Activated effector memory CD4-positive, alpha-beta T cell treated with Interleukin-2 at 50 U/mL for 16 hours (primary cell): Measurements from ENCODE around the gene SSH2.
"Not testable (repeated sequence)": the region's sequence is repeated elsewhere in the genome, so short reads cannot be mapped to it uniquely, and the experiment has no call there.

Experiments used
- DNase-seq: peaks from one replicate; pipeline ENCODE4 v3.0.0-alpha.2; 2020

Gene SSH2

GRCh38 chr17:29652976-29653375 lies 277.1 kb downstream of the SSH2 start:
- no peak for DNase-seq

GRCh38 chr17:29651913-29652312 lies 278.1 kb downstream of the SSH2 start:
- not testable (repeated sequence) for DNase-seq

- DNase-seq, result no peak
These were observed 279.6 kb downstream of the SSH2 start for GRCh38 chr17:29650396-29650795.

GRCh38 chr17:29649359-29649758 lies 280.7 kb downstream of the SSH2 start:
- DNase-seq, result no peak

GRCh38 chr17:29648005-29648404 lies 282.0 kb downstream of the SSH2 start:
- no peak for DNase-seq

GRCh38 chr17:29645515-29646051 lies 284.4 kb downstream of the SSH2 start:
- no peak for DNase-seq

- no peak for DNase-seq
These were observed 286.2 kb downstream of the SSH2 start for GRCh38 chr17:29643817-29644160.

- no peak for DNase-seq
These were observed 287.8 kb downstream of the SSH2 start for GRCh38 chr17:29642171-29642611.

GRCh38 chr17:29640981-29641642 lies 288.9 kb downstream of the SSH2 start:
- no peak for DNase-seq

- no peak for DNase-seq
These were observed 289.6 kb downstream of the SSH2 start for GRCh38 chr17:29640413-29640812.

GRCh38 chr17:29633886-29634285 lies 296.1 kb downstream of the SSH2 start:
- no peak for DNase-seq

- no peak for DNase-seq
These were observed 299.3 kb downstream of the SSH2 start for GRCh38 chr17:29630630-29631193.

GRCh38 chr17:29629839-29630238 lies 300.2 kb downstream of the SSH2 start:
- DNase-seq, result no peak

- no peak for DNase-seq
These were observed 301.4 kb downstream of the SSH2 start for GRCh38 chr17:29628644-29629043.

GRCh38 chr17:29627951-29628350 lies 302.1 kb downstream of the SSH2 start:
- no peak for DNase-seq

- no peak for DNase-seq
These were observed 304.8 kb downstream of the SSH2 start for GRCh38 chr17:29625037-29625750.

GRCh38 chr17:29624586-29624985 lies 305.4 kb downstream of the SSH2 start:
- no peak for DNase-seq

GRCh38 chr17:29623283-29623647 lies 306.8 kb downstream of the SSH2 start:
- DNase-seq, result no peak

GRCh38 chr17:29622337-29623282 lies 307.4 kb downstream of the SSH2 start, which contains the start of gene CORO6:
CORO6 (minus strand) TSS chr17:29622912; CDS start chr17:29621421, 1,491 bp downstream.
- peak; percentile 44 for DNase-seq

GRCh38 chr17:29621751-29622194 lies 308.3 kb downstream of the SSH2 start:
- DNase-seq, result no peak

GRCh38 chr17:29620779-29621500 lies 309.1 kb downstream of the SSH2 start:
- no peak for DNase-seq

- no peak for DNase-seq
These were observed 309.8 kb downstream of the SSH2 start for GRCh38 chr17:29620271-29620670.
